Vagina (tissue), 2 donors: ENCODE measurements around the gene TBC1D22A.

Experiments
- POLR2A ChIP-seq, 2 donors: fragments of 450-650 bp; IDR thresholded peaks; one replicate each; pipeline ENCODE4 v1.6.1; 2017; ENCODE audit warnings: antibody characterized with exemption in 2 of 2, mild to moderate bottlenecking in 2 of 2, moderate library complexity in 2 of 2
- TF ChIP-seq, protein P1 (sequence below), 3 experiments: fragments of 450-650 bp in 2 of 3; fragments of 200-600 bp in 1 of 3; sonication (generic) in 1 of 3; IDR thresholded peaks; one replicate each; pipeline ENCODE4 v1.5.1; 2017 to 2019; ENCODE audit warnings: antibody characterized with exemption in 3 of 3, mild to moderate bottlenecking in 2 of 3, moderate library complexity in 2 of 3

DNA sequence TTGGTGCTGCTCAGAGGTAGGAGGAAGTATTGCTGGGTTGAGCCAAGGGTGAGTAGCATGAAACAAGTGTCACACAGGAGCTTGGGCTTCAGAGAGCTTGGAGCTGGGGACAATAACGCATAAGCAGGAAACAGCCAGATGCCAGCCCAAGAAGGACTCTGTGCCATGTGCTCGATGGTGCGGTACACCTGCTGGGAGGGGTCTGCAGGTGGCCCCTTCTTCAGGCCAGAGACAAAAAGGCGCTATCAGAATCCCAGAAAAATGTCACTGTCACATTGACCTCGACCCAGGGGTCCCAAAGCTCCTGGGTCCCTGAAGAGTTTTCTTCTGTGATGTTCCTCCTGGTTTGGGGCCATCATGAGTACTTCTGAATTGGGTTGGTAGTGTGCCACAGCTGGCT lies 244.4 kb downstream of the TBC1D22A start:
- TF ChIP-seq, protein P1, sequence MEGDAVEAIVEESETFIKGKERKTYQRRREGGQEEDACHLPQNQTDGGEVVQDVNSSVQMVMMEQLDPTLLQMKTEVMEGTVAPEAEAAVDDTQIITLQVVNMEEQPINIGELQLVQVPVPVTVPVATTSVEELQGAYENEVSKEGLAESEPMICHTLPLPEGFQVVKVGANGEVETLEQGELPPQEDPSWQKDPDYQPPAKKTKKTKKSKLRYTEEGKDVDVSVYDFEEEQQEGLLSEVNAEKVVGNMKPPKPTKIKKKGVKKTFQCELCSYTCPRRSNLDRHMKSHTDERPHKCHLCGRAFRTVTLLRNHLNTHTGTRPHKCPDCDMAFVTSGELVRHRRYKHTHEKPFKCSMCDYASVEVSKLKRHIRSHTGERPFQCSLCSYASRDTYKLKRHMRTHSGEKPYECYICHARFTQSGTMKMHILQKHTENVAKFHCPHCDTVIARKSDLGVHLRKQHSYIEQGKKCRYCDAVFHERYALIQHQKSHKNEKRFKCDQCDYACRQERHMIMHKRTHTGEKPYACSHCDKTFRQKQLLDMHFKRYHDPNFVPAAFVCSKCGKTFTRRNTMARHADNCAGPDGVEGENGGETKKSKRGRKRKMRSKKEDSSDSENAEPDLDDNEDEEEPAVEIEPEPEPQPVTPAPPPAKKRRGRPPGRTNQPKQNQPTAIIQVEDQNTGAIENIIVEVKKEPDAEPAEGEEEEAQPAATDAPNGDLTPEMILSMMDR (IDR thresholded peaks at IDR 0.05): no peak
- TF ChIP-seq POLR2A (IDR thresholded peaks at IDR 0.05): no peak
